Measurements from ENCODE around the gene ZNF296. TPM values are rescaled to one million over a fixed set of nuclear protein-coding genes. Genes with fewer than 3 reads are reported as not detected.

ZNF296 gene
- total and polyA plus RNA-seq, 2 of the 13 experiments (the other 11 are each of a cell fraction or from before 2014, with no cell fraction given) = 0.26 to 0.62 TPM

- no peak for TF ChIP-seq ZUFSP (CRISPR knock-in tag; IDR thresholded peaks at IDR 0.05; ENCODE audit: borderline replicate concordance)
These were observed 8.2 kb downstream of the ZNF296 start (continued) for GRCh38 chr19:45068041-45068440.

GRCh38 chr19:45066921-45067661, 9.2 kb downstream of the ZNF296 start:
- Histone ChIP-seq H3K79me2 (ENCODE audit: insufficient read depth, low read length) (no peaks in the 10 kb centered on the region), H4K20me1 (ENCODE audit: insufficient read depth, low read length) (no peaks in the 10 kb centered on the region), H3K4me3 (replicated peaks in 1 of 3; ENCODE audit: insufficient read depth in 1 of 3, low read depth in 2 of 3, low read length in 3 of 3) (no peak overlapping the region), H3K4me2 (ENCODE audit: low read depth, low read length) (no peak overlapping the region), H3K36me3 (replicated peaks in 1 of 2; ENCODE audit: control insufficient read depth in 1 of 2, insufficient read depth in 2 of 2, low read length in 2 of 2) (peaks cover 34 to 66% of the 10 kb centered on the region in 2 experiments; a peak in 4 of 5 replicates), H3K4me1 (ENCODE audit: insufficient read depth, low read length) (no peaks in the 10 kb centered on the region), H3K27me3 (ENCODE audit: control insufficient read depth in 1 of 2, insufficient read depth in 2 of 2, low read length in 2 of 2) (no peaks in the 10 kb centered on the region), H3K9ac (ENCODE audit: insufficient read depth, low read depth, low read length) (no peak overlapping the region), H3K9me3 (ENCODE audit: low read length) (no peaks in the 10 kb centered on the region), H2AFZ (ENCODE audit: low read length) (no peak overlapping the region), H3K27ac (ENCODE audit: extremely low read length, insufficient read depth, low read length) (no peak overlapping the region)
- TF ChIP-seq ZNF234 (CRISPR knock-in tag; conservative IDR thresholded peaks at IDR 0.05) (no peak), AGO2 (optimal IDR thresholded peaks at IDR 0.05; ENCODE audit: low read depth, low read length) (peak; percentile 81), ZNF766 (CRISPR knock-in tag; IDR thresholded peaks at IDR 0.05; ENCODE audit: borderline replicate concordance) (no peak), ZBTB38 (CRISPR knock-in tag; IDR thresholded peaks at IDR 0.05) (no peak)
- in situ Hi-C loops (cut with HindIII; ENCODE audit: extremely low pct_ligation_motif_present, low pct_unique_long_range_greater_than_20kb) (no loop called here), intact Hi-C loops (cut with micrococcal nuclease; ENCODE audit: unreplicated experiment) (no loop called here)
- BruUV-seq (replicated peaks) = no TSS peak
- DNase-seq (ENCODE audit: low spot score) (no peak), FAIRE-seq (no peak), ATAC-seq (no peak)
- CTCF ChIA-PET (ENCODE audit: low intra/inter-chr PET ratio, low total read pairs) = no interaction called here
- 96% methylated on average over 35 of the region's 38 CpGs for WGBS (ENCODE audit: low lambda C conversion rate)
- POLR2A ChIA-PET = no interaction called here
